ENCODE data around the gene XPO4. TPM values are rescaled to one million over a fixed set of nuclear protein-coding genes. Genes with fewer than 3 reads are reported as not detected.

Gene XPO4
- total and polyA plus RNA-seq, 2 of the 8 experiments (the other 6 are each of a cell fraction or from before 2014, with no cell fraction given), result 11.9 to 33.3 TPM

DNA sequence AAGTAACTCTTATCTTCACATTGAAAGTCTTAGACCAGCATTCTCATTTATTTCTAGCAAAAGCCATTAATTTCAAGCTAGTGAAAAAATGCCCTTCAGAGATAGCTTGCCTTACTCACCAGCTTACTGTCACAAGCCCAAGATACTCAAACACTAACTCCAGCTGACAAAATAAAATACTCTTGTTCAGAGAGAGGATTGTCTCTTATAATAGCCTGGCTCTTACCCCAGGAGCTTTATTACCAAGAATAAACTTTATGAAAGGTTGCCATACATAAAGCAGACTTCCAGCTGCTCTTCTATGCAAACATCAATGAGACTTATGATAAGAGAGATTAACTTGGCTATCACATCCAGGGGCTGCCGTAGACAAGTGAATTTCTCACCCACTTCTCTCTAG is 53.6 kb downstream of the XPO4 start (continued):
- TF ChIP-seq TAF1 (IDR thresholded peaks at IDR 0.05; ENCODE audit: low read depth, low read length) (no peak), HDAC2 (IDR thresholded peaks at IDR 0.05; ENCODE audit: borderline replicate concordance in 1 of 2, low read depth in 2 of 2, low read length in 2 of 2) (no peak), TBP (IDR thresholded peaks at IDR 0.05; ENCODE audit: low read depth, low read length) (no peak), JUN (IDR thresholded peaks at IDR 0.05; ENCODE audit: low read depth, low read length) (no peak), PHF8 (conservative IDR thresholded peaks at IDR 0.05; ENCODE audit: low read depth, low read length) (no peak)
